ENCODE data around the gene LCE3D.

GRCh38 chr1:152582647-152583046 lies 2.3 kb upstream of the LCE3D start:
- TF ChIP-seq POLR2A (IDR thresholded peaks at IDR 0.05; ENCODE audit: low read depth, low read length) = no peak
- no peak for TF ChIP-seq TAF1 (IDR thresholded peaks at IDR 0.05; ENCODE audit: borderline replicate concordance, low read depth, low read length)
- TF ChIP-seq POLR2AphosphoS5 (IDR thresholded peaks at IDR 0.05; ENCODE audit: low read depth, low read length) = no peak

Measured in GM12892 (cell line).